HEK293 (cell line): Measurements from ENCODE around the gene THBS2.
"Not testable (repeated sequence)": the region's sequence is repeated elsewhere in the genome, so short reads cannot be mapped to it uniquely, and the experiment has no call there.

Source experiments
- CTCF ChIA-PET: fragments of 350-600 bp; formaldehyde crosslinking; extraction: SDS; loops from one replicate; lab custom pipeline; 2021; ENCODE audit warnings: antibody characterized with exemption; lab: Yijun Ruan, JAX
- POLR2A ChIA-PET: fragments of 300-600 bp; formaldehyde crosslinking; extraction: SDS; loops from one replicate; lab custom pipeline; 2020; ENCODE audit warnings: antibody characterized with exemption, inconsistent platforms; lab: Yijun Ruan, JAX
- H3K27ac ChIP-seq: fragments of 200-500 bp; sonication (Bioruptor generic); 2 replicates; pipeline ENCODE4 v1.5.1; 2014; ENCODE audit warnings: low read depth, low read length, control low read depth, inconsistent platforms; ENCODE audit errors: extremely low read depth
- H3K36me3 ChIP-seq, 2 experiments: fragments of 200-500 bp in 1 of 2; sonication (Bioruptor generic) in 1 of 2; 1 replicate in 1 of 2; 2 replicates in 1 of 2; pipeline ENCODE4 v1.5.1; 2014 to 2017; ENCODE audit warnings: inconsistent platforms in 2 of 2, low read length in 2 of 2; ENCODE audit not compliant: control insufficient read depth in 2 of 2, insufficient read depth in 1 of 2
- H3K4me1 ChIP-seq: fragments of 200-500 bp; sonication (Bioruptor generic); 2 replicates; pipeline ENCODE4 v1.5.1; 2014; ENCODE audit warnings: mild to moderate bottlenecking, low read length, inconsistent platforms; ENCODE audit not compliant: control insufficient read depth, insufficient read depth
- H3K4me3 ChIP-seq: 2 replicates; pipeline ENCODE4 v1.5.1; 2011; ENCODE audit warnings: low read depth, mild to moderate bottlenecking, control low read depth, low read length, moderate library complexity
- H3K9me3 ChIP-seq: fragments of 200-500 bp; sonication (Bioruptor generic); 2 replicates; pipeline ENCODE4 v1.5.1; 2014; ENCODE audit warnings: low read depth, low read length, inconsistent platforms; ENCODE audit not compliant: control insufficient read depth, insufficient read depth
- GLIS1 ChIP-seq: fragments of 450-650 bp; formaldehyde crosslinking; IDR thresholded peaks from 2 replicates; pipeline ENCODE4 v1.5.1; 2016; ENCODE audit warnings: missing biosample characterization, missing genetic modification characterization
- GLIS2 ChIP-seq: fragments of 450-650 bp; formaldehyde crosslinking; IDR thresholded peaks from 2 replicates; pipeline ENCODE4 v1.5.1; 2016; ENCODE audit warnings: missing biosample characterization, missing genetic modification characterization
- HOXA7 ChIP-seq: sonication (generic); formaldehyde crosslinking; IDR thresholded peaks from 2 replicates; pipeline ENCODE4 v1.8.1; 2022; ENCODE audit warnings: missing genetic modification reagents, borderline replicate concordance
- RBAK ChIP-seq: fragments of 450-650 bp; formaldehyde crosslinking; IDR thresholded peaks from 2 replicates; pipeline ENCODE4 v1.5.1; 2016; ENCODE audit warnings: missing biosample characterization, missing genetic modification characterization
- SETDB1 ChIP-seq: IDR thresholded peaks from one replicate; pipeline ENCODE4 v1.6.1; 2017; ENCODE audit warnings: mild to moderate bottlenecking, low read length, moderate library complexity, mixed read lengths; ENCODE audit not compliant: insufficient read length
- SP7 ChIP-seq: fragments of 450-650 bp; formaldehyde crosslinking; IDR thresholded peaks from 2 replicates; pipeline ENCODE4 v1.5.1; 2016; ENCODE audit warnings: missing biosample characterization, missing genetic modification characterization
- YY2 ChIP-seq: fragments of 450-650 bp; formaldehyde crosslinking; IDR thresholded peaks from 2 replicates; pipeline ENCODE4 v1.5.1; 2016; ENCODE audit warnings: missing biosample characterization, missing genetic modification characterization
- ZEB2 ChIP-seq: fragments of 450-650 bp; formaldehyde crosslinking; IDR thresholded peaks from 2 replicates; pipeline ENCODE4 v1.5.1; 2016; ENCODE audit warnings: missing biosample characterization, missing genetic modification characterization
- ZFHX2 ChIP-seq: fragments of 450-650 bp; formaldehyde crosslinking; conservative IDR thresholded peaks from 2 replicates; pipeline ENCODE4 v1.5.1; 2016; ENCODE audit warnings: missing biosample characterization, missing genetic modification characterization
- ZFP37 ChIP-seq: fragments of 450-650 bp; formaldehyde crosslinking; IDR thresholded peaks from 2 replicates; pipeline ENCODE4 v1.5.1; 2016; ENCODE audit warnings: missing biosample characterization, missing genetic modification characterization
- ZNF146 ChIP-seq: fragments of 450-650 bp; formaldehyde crosslinking; IDR thresholded peaks from 2 replicates; pipeline ENCODE4 v1.5.1; 2016; ENCODE audit warnings: missing biosample characterization, missing genetic modification characterization
- ZNF302 ChIP-seq: fragments of 450-650 bp; formaldehyde crosslinking; IDR thresholded peaks from 2 replicates; pipeline ENCODE4 v1.5.1; 2016; ENCODE audit warnings: missing biosample characterization, missing genetic modification characterization, low read depth
- ZNF501 ChIP-seq: fragments of 450-650 bp; formaldehyde crosslinking; IDR thresholded peaks from 2 replicates; pipeline ENCODE4 v1.5.1; 2016; ENCODE audit warnings: missing biosample characterization, missing genetic modification characterization
- ZNF529 ChIP-seq: fragments of 450-650 bp; formaldehyde crosslinking; IDR thresholded peaks from 2 replicates; pipeline ENCODE4 v1.5.1; 2017; ENCODE audit warnings: missing genetic modification characterization, missing biosample characterization; ENCODE audit not compliant: insufficient replicate concordance
- ZNF561 ChIP-seq: fragments of 450-650 bp; IDR thresholded peaks from 2 replicates; pipeline ENCODE4 v1.5.1; 2018; ENCODE audit warnings: missing biosample characterization, missing genetic modification characterization, borderline replicate concordance
- ZNF768 ChIP-seq: fragments of 450-650 bp; formaldehyde crosslinking; IDR thresholded peaks from 2 replicates; pipeline ENCODE4 v1.5.1; 2018; ENCODE audit warnings: missing biosample characterization, mild to moderate bottlenecking, missing genetic modification characterization
- ZNF777 ChIP-seq: fragments of 450-650 bp; formaldehyde crosslinking; IDR thresholded peaks from 2 replicates; pipeline ENCODE4 v1.5.1; 2017; ENCODE audit warnings: missing biosample characterization, missing genetic modification characterization, borderline replicate concordance
- ZNF830 ChIP-seq: fragments of 450-650 bp; IDR thresholded peaks from 2 replicates; pipeline ENCODE4 v1.5.0; 2018; ENCODE audit warnings: missing biosample characterization, missing genetic modification characterization, low read depth, mild to moderate bottlenecking, moderate library complexity
- TF ChIP-seq, protein P1 (sequence below): fragments of 450-650 bp; formaldehyde crosslinking; IDR thresholded peaks from 2 replicates; pipeline ENCODE4 v1.5.1; 2016; ENCODE audit warnings: missing biosample characterization, missing genetic modification characterization
- TF ChIP-seq, protein P2 (sequence below): fragments of 450-650 bp; formaldehyde crosslinking; IDR thresholded peaks from 2 replicates; pipeline ENCODE4 v1.5.1; 2016; ENCODE audit warnings: missing biosample characterization, missing genetic modification characterization
- TF ChIP-seq, protein P3 (sequence below): fragments of 450-650 bp; formaldehyde crosslinking; IDR thresholded peaks from 2 replicates; pipeline ENCODE4 v1.5.1; 2016; ENCODE audit warnings: missing biosample characterization, missing genetic modification characterization
- TF ChIP-seq, protein P4 (sequence below): fragments of 450-650 bp; formaldehyde crosslinking; IDR thresholded peaks from 2 replicates; pipeline ENCODE4 v1.5.1; 2016; ENCODE audit warnings: missing biosample characterization, missing genetic modification characterization

Gene THBS2

DNA sequence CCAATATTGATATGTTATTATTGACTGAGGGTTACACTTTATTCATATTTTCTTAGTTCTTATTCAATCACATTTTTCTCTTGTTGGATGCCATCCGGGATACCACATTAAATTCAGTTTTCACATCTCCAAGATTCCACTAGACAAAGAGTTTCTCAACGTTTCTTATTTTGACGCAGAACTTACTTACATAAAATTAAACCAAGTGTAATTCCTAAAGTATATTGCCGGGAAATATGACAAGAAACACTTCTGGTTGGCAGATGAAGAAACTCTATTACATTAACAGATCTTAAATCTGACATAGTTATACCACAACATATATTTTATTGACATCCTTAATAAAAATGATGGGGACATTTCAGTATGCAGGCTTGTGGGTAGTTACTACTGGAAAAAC lies 47.3 kb upstream of the THBS2 start (continued):
- no peak for TF ChIP-seq ZEB2 (tag by site-specific recombination)
- TF ChIP-seq, protein P1, sequence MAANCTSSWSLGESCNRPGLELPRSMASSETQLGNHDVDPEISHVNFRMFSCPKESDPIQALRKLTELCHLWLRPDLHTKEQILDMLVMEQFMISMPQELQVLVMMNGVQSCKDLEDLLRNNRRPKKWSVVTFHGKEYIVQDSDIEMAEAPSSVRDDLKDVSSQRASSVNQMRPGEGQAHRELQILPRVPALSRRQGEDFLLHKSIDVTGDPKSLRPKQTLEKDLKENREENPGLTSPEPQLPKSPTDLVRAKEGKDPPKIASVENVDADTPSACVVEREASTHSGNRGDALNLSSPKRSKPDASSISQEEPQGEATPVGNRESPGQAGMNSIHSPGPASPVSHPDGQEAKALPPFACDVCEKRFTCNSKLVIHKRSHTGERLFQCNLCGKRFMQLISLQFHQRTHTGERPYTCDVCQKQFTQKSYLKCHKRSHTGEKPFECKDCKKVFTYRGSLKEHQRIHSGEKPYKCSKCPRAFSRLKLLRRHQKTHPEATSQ (tag by site-specific recombination) = no peak

DNA sequence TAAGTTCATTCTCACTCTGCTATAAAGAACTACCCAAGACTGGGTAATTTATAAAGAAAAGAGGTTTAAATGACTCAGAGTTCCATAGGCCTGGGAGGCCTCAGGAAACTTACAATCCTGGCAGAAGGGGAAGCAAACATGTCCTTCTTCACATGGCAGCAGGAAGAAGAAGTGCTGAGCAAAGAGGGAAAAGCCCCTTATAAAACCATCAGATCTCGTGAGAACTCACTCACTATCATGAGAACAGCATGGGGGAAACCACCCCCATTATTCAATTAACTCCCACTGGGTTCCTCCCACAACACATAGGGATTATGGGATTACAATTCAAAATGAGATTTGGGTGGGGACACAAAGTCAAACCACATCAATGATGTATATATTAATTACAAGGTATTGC lies 45.0 kb upstream of the THBS2 start:
- CTCF ChIA-PET, H3K9me3 ChIP-seq, H3K27ac ChIP-seq, POLR2A ChIA-PET, H3K4me1 ChIP-seq, H3K36me3 ChIP-seq, H3K4me3 ChIP-seq: not testable (repeated sequence)
- TF ChIP-seq SETDB1 = peak; percentile 92

DNA sequence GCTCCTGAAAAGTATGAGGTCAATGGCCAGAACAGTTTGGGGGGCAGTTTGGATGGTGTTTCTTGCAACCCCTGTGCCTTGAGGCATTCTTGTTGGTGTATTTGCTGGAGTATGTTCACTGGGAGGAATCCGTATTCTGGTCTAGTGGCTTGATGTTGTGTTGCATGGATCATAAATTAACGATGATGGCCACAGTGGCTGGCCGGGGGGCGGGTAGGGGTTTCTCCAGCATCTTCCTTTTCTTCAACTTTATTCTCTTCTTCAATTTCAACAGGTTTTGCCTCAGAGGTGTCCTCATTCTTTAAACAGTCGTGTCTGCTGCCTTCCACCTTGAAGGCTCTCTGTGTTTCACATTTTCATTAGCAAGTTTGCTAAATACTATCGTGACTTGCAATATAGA lies 43.0 kb upstream of the THBS2 start:
- TF ChIP-seq ZFP37 = no peak
- no peak for TF ChIP-seq GLIS2
- TF ChIP-seq YY2 (tag by site-specific recombination) = no peak
- TF ChIP-seq SP7 (tag by site-specific recombination) = no peak
- TF ChIP-seq ZFHX2 (tag by site-specific recombination) = no peak
- TF ChIP-seq, protein P2, sequence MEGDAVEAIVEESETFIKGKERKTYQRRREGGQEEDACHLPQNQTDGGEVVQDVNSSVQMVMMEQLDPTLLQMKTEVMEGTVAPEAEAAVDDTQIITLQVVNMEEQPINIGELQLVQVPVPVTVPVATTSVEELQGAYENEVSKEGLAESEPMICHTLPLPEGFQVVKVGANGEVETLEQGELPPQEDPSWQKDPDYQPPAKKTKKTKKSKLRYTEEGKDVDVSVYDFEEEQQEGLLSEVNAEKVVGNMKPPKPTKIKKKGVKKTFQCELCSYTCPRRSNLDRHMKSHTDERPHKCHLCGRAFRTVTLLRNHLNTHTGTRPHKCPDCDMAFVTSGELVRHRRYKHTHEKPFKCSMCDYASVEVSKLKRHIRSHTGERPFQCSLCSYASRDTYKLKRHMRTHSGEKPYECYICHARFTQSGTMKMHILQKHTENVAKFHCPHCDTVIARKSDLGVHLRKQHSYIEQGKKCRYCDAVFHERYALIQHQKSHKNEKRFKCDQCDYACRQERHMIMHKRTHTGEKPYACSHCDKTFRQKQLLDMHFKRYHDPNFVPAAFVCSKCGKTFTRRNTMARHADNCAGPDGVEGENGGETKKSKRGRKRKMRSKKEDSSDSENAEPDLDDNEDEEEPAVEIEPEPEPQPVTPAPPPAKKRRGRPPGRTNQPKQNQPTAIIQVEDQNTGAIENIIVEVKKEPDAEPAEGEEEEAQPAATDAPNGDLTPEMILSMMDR = no peak
- TF ChIP-seq ZNF830 = no peak
- no peak for TF ChIP-seq GLIS1 (tag by site-specific recombination)
- no peak for TF ChIP-seq ZNF146 (tag by site-specific recombination)
- ChIA-PET POLR2A (no interaction called here), CTCF (no interaction called here)
- H3K27ac ChIP-seq = no peak overlapping the region
- H3K36me3 ChIP-seq = no peaks in the 10 kb centered on the region
- H3K4me1 ChIP-seq = no peaks in the 10 kb centered on the region
- no peaks in the 10 kb centered on the region for H3K9me3 ChIP-seq
- no peak overlapping the region for H3K4me3 ChIP-seq

DNA sequence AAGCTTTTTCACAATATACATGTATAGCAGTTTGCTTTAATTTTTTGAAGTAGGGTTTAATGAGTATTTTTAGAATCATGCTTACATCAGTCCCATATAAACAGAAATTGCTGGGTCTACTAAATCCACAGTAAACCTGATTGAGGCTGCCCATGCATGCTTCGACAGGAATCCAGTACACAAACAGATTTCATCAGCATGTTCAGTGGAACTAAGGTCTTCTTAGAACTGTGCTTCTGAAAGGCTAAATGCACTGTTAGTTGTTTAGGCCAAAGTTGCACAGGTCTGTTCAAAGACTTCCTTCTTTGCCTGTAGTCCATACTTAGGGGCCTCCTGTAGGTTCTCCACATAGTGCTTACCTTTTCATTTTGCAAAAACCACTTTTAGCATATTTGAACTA lies 42.5 kb upstream of the THBS2 start:
- Histone ChIP-seq H3K36me3 (no peaks in the 10 kb centered on the region), H3K4me3 (no peak overlapping the region), H3K27ac (no peak overlapping the region), H3K9me3 (no peaks in the 10 kb centered on the region), H3K4me1 (no peaks in the 10 kb centered on the region)
- ChIA-PET POLR2A (no interaction called here), CTCF (interaction anchor here (0.6 kb wide), 1 partner anchor 149 kb away, joined by 4 read pairs; no protein-coding TSS in a partner anchor)
- TF ChIP-seq SP7 (tag by site-specific recombination) (no peak), ZNF501 (tag by site-specific recombination) (no peak), ZNF777 (no peak), RBAK (tag by site-specific recombination) (no peak), ZNF146 (tag by site-specific recombination) (no peak), ZNF529 (no peak), ZNF561 (tag by site-specific recombination) (no peak), ZNF768 (no peak), ZNF302 (tag by site-specific recombination) (no peak), HOXA7 (CRISPR knock-in tag) (no peak)
- TF ChIP-seq, protein P3, sequence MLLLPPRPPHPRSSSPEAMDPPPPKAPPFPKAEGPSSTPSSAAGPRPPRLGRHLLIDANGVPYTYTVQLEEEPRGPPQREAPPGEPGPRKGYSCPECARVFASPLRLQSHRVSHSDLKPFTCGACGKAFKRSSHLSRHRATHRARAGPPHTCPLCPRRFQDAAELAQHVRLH = no peak
- TF ChIP-seq, protein P4, sequence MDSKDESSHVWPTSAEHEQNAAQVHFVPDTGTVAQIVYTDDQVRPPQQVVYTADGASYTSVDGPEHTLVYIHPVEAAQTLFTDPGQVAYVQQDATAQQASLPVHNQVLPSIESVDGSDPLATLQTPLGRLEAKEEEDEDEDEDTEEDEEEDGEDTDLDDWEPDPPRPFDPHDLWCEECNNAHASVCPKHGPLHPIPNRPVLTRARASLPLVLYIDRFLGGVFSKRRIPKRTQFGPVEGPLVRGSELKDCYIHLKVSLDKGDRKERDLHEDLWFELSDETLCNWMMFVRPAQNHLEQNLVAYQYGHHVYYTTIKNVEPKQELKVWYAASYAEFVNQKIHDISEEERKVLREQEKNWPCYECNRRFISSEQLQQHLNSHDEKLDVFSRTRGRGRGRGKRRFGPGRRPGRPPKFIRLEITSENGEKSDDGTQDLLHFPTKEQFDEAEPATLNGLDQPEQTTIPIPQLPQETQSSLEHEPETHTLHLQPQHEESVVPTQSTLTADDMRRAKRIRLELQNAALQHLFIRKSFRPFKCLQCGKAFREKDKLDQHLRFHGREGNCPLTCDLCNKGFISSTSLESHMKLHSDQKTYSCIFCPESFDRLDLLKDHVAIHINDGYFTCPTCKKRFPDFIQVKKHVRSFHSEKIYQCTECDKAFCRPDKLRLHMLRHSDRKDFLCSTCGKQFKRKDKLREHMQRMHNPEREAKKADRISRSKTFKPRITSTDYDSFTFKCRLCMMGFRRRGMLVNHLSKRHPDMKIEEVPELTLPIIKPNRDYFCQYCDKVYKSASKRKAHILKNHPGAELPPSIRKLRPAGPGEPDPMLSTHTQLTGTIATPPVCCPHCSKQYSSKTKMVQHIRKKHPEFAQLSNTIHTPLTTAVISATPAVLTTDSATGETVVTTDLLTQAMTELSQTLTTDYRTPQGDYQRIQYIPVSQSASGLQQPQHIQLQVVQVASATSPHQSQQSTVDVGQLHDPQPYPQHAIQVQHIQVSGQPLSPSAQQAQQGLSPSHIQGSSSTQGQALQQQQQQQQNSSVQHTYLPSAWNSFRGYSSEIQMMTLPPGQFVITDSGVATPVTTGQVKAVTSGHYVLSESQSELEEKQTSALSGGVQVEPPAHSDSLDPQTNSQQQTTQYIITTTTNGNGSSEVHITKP (tag by site-specific recombination) = no peak
- TF ChIP-seq, protein P2 = no peak
